HepG2 (cell line): ENCODE data around the gene IL17RB. TPM values are rescaled to one million over a fixed set of nuclear protein-coding genes. Genes with fewer than 3 reads are reported as not detected.

ENCODE experiments used
- BRCA1 ChIP-seq: sonication (generic); formaldehyde crosslinking; IDR thresholded peaks from 2 replicates; pipeline ENCODE4 v1.4.0; 2020; ENCODE audit warnings: missing genetic modification reagents
- FOXK2 ChIP-seq: fragments of 450-650 bp; IDR thresholded peaks from 2 replicates; pipeline ENCODE4 v1.6.1; 2016
- GATAD2A ChIP-seq: IDR thresholded peaks from 2 replicates; pipeline ENCODE4 v1.6.1; 2016
- PAF1 ChIP-seq: IDR thresholded peaks from 2 replicates; pipeline ENCODE4 v1.6.1; 2016; ENCODE audit warnings: missing genetic modification reagents, missing compliant biosample characterization
- SRSF4 ChIP-seq: fragments of 200-400 bp; formaldehyde crosslinking; IDR thresholded peaks from one replicate; pipeline ENCODE4 v1.6.1; 2018; ENCODE audit warnings: mild to moderate bottlenecking, low read depth, low read length, moderate library complexity; ENCODE audit not compliant: poor library complexity, severe bottlenecking
- TAF1 ChIP-seq: sonication (generic); formaldehyde crosslinking; IDR thresholded peaks from 2 replicates; pipeline ENCODE4 v1.4.0; 2020; ENCODE audit warnings: missing genetic modification reagents
- TSC22D2 ChIP-seq: sonication (generic); formaldehyde crosslinking; IDR thresholded peaks from 2 replicates; pipeline ENCODE4 v1.5.1; 2020; ENCODE audit warnings: missing genetic modification reagents, mild to moderate bottlenecking, borderline replicate concordance
- ZFP1 ChIP-seq: IDR thresholded peaks from 2 replicates; pipeline ENCODE4 v1.6.1; 2016
- ZMYM3 ChIP-seq: sonication (generic); formaldehyde crosslinking; IDR thresholded peaks from 2 replicates; pipeline ENCODE4 v1.5.1; 2020; ENCODE audit warnings: mild to moderate bottlenecking, missing genetic modification reagents
- ZNF101 ChIP-seq: sonication (generic); formaldehyde crosslinking; IDR thresholded peaks from 2 replicates; pipeline ENCODE4 v1.4.0; 2020; ENCODE audit warnings: mild to moderate bottlenecking, low read depth, missing genetic modification reagents, borderline replicate concordance
- ZNF256 ChIP-seq: sonication (generic); formaldehyde crosslinking; conservative IDR thresholded peaks from 2 replicates; pipeline ENCODE4 v1.4.0; 2020; ENCODE audit warnings: missing genetic modification reagents
- ZSCAN25 ChIP-seq: sonication (generic); formaldehyde crosslinking; IDR thresholded peaks from 2 replicates; pipeline ENCODE4 v1.8.0; 2022; ENCODE audit warnings: mild to moderate bottlenecking, missing genetic modification reagents
- polyA plus RNA-seq, 8 experiments: library from polyadenylated mRNA; depleted of rRNA in 3 of 8; stranded (reverse) in 7 of 8; unstranded in 1 of 8; fragments of >200 nt; fragmentation: Illumina TruSeq in 4 of 8; extraction: Trizol in 4 of 8; gene quantifications; 2 replicates each; pipeline versions ENCODE4 v1.2.1 to v1.2.3, GENCODE V29; 2011 to 2016; ENCODE audit warnings: low read depth in 4 of 8, missing spikeins in 1 of 8, mixed read lengths in 1 of 8; ENCODE audit not compliant: insufficient read depth in 1 of 8
- total RNA-seq, 5 experiments: library from RNA; depleted of rRNA; stranded (reverse); fragments of >200 nt; fragmentation: Illumina TruSeq; extraction: Trizol; gene quantifications; 2 replicates each; pipeline ENCODE4 v1.2.3, GENCODE V29; 2016; ENCODE audit warnings: low read depth in 1 of 5
- TF ChIP-seq, protein P1 (sequence below): sonication (generic); formaldehyde crosslinking; IDR thresholded peaks from 2 replicates; pipeline ENCODE4 v1.4.0; 2020; ENCODE audit warnings: missing genetic modification reagents, borderline replicate concordance
- TF ChIP-seq, protein P2 (sequence below): sonication (generic); formaldehyde crosslinking; conservative IDR thresholded peaks from 2 replicates; pipeline ENCODE4 v1.4.0; 2020; ENCODE audit warnings: mild to moderate bottlenecking, missing genetic modification reagents, moderate library complexity
- TF ChIP-seq, protein P3 (sequence below): sonication (generic); formaldehyde crosslinking; IDR thresholded peaks from 2 replicates; pipeline ENCODE4 v1.4.0; 2020; ENCODE audit warnings: missing genetic modification reagents

Gene IL17RB
- total and polyA plus RNA-seq, 2 of the 13 experiments (the other 11 are each of a cell fraction or from before 2014, with no cell fraction given): 130 to 190 TPM

DNA sequence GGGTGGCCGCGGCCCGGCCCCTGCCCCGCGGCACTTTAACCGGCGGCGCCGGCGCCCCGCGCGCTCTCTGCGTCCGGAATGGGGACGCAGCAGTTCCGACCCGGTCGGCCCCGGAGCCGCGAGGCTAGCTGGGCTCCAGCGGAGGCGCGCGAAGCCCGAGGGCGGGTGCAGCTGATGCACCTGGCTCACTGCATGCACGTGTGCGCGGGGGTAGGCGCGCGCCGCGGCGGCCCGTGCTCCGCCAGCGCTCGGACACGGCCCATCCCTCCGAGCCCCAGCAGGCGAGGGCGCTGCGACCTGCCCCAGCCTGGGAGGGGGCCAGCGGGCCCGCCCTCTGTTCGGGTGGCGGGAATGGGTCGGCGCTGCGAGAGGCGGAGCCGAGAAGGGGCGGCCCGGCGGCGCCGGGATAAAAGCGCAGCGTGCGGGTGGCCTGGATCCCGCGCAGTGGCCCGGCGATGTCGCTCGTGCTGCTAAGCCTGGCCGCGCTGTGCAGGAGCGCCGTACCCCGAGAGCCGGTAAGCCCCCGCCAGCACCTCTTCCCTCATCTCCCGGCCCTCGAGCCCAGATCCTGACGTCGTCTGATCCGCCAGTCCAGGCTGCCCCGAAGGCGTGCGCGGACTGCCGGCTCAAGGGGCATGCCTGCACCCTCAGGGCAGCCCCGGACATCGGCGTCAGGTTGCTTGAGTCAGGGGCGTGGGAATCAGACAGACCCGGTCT lies at the start of gene IL17RB, which contains the start of gene CHDH (continued):
- peak; percentile 71 for TF ChIP-seq TAF1
- TF ChIP-seq ZFP1 (CRISPR knock-in tag): no peak; the same call in 1 of the 2 replicates
- TF ChIP-seq ZNF101: no peak
- TF ChIP-seq TSC22D2 (CRISPR knock-in tag): peak; percentile 83
- TF ChIP-seq, protein P1, sequence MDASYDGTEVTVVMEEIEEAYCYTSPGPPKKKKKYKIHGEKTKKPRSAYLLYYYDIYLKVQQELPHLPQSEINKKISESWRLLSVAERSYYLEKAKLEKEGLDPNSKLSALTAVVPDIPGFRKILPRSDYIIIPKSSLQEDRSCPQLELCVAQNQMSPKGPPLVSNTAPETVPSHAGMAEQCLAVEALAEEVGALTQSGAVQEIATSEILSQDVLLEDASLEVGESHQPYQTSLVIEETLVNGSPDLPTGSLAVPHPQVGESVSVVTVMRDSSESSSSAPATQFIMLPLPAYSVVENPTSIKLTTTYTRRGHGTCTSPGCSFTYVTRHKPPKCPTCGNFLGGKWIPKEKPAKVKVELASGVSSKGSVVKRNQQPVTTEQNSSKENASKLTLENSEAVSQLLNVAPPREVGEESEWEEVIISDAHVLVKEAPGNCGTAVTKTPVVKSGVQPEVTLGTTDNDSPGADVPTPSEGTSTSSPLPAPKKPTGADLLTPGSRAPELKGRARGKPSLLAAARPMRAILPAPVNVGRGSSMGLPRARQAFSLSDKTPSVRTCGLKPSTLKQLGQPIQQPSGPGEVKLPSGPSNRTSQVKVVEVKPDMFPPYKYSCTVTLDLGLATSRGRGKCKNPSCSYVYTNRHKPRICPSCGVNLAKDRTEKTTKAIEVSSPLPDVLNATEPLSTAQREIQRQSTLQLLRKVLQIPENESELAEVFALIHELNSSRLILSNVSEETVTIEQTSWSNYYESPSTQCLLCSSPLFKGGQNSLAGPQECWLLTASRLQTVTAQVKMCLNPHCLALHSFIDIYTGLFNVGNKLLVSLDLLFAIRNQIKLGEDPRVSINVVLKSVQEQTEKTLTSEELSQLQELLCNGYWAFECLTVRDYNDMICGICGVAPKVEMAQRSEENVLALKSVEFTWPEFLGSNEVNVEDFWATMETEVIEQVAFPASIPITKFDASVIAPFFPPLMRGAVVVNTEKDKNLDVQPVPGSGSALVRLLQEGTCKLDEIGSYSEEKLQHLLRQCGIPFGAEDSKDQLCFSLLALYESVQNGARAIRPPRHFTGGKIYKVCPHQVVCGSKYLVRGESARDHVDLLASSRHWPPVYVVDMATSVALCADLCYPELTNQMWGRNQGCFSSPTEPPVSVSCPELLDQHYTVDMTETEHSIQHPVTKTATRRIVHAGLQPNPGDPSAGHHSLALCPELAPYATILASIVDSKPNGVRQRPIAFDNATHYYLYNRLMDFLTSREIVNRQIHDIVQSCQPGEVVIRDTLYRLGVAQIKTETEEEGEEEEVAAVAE (CRISPR knock-in tag): no peak
- no peak; the same call in 1 of the 2 replicates for TF ChIP-seq ZSCAN25 (CRISPR knock-in tag)
- no peak for TF ChIP-seq FOXK2
- TF ChIP-seq, protein P2, sequence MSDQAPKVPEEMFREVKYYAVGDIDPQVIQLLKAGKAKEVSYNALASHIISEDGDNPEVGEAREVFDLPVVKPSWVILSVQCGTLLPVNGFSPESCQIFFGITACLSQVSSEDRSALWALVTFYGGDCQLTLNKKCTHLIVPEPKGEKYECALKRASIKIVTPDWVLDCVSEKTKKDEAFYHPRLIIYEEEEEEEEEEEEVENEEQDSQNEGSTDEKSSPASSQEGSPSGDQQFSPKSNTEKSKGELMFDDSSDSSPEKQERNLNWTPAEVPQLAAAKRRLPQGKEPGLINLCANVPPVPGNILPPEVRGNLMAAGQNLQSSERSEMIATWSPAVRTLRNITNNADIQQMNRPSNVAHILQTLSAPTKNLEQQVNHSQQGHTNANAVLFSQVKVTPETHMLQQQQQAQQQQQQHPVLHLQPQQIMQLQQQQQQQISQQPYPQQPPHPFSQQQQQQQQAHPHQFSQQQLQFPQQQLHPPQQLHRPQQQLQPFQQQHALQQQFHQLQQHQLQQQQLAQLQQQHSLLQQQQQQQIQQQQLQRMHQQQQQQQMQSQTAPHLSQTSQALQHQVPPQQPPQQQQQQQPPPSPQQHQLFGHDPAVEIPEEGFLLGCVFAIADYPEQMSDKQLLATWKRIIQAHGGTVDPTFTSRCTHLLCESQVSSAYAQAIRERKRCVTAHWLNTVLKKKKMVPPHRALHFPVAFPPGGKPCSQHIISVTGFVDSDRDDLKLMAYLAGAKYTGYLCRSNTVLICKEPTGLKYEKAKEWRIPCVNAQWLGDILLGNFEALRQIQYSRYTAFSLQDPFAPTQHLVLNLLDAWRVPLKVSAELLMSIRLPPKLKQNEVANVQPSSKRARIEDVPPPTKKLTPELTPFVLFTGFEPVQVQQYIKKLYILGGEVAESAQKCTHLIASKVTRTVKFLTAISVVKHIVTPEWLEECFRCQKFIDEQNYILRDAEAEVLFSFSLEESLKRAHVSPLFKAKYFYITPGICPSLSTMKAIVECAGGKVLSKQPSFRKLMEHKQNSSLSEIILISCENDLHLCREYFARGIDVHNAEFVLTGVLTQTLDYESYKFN: peak; percentile 60
- TF ChIP-seq PAF1: no peak
- TF ChIP-seq ZNF256 (CRISPR knock-in tag): no peak; the same call in 1 of the 2 replicates
- no peak for TF ChIP-seq SRSF4
- TF ChIP-seq BRCA1 (CRISPR knock-in tag): peak; percentile 68; the same call in 1 of the 2 replicates
- TF ChIP-seq ZMYM3 (CRISPR knock-in tag): no peak
- TF ChIP-seq, protein P3, sequence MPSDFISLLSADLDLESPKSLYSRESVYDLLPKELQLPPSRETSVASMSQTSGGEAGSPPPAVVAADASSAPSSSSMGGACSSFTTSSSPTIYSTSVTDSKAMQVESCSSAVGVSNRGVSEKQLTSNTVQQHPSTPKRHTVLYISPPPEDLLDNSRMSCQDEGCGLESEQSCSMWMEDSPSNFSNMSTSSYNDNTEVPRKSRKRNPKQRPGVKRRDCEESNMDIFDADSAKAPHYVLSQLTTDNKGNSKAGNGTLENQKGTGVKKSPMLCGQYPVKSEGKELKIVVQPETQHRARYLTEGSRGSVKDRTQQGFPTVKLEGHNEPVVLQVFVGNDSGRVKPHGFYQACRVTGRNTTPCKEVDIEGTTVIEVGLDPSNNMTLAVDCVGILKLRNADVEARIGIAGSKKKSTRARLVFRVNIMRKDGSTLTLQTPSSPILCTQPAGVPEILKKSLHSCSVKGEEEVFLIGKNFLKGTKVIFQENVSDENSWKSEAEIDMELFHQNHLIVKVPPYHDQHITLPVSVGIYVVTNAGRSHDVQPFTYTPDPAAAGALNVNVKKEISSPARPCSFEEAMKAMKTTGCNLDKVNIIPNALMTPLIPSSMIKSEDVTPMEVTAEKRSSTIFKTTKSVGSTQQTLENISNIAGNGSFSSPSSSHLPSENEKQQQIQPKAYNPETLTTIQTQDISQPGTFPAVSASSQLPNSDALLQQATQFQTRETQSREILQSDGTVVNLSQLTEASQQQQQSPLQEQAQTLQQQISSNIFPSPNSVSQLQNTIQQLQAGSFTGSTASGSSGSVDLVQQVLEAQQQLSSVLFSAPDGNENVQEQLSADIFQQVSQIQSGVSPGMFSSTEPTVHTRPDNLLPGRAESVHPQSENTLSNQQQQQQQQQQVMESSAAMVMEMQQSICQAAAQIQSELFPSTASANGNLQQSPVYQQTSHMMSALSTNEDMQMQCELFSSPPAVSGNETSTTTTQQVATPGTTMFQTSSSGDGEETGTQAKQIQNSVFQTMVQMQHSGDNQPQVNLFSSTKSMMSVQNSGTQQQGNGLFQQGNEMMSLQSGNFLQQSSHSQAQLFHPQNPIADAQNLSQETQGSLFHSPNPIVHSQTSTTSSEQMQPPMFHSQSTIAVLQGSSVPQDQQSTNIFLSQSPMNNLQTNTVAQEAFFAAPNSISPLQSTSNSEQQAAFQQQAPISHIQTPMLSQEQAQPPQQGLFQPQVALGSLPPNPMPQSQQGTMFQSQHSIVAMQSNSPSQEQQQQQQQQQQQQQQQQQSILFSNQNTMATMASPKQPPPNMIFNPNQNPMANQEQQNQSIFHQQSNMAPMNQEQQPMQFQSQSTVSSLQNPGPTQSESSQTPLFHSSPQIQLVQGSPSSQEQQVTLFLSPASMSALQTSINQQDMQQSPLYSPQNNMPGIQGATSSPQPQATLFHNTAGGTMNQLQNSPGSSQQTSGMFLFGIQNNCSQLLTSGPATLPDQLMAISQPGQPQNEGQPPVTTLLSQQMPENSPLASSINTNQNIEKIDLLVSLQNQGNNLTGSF (CRISPR knock-in tag): no peak; the same call in none of the 2 replicates
- 0 out of 2 replicates have a peak, but pooled peaks have one; percentile 33 for TF ChIP-seq GATAD2A
